DND-41 (cell line): Measurements from ENCODE around the gene PTGER1.

Experiments
- CTCF ChIP-seq: IDR thresholded peaks from 2 replicates; pipeline ENCODE4 v1.5.1; 2012; ENCODE audit warnings: borderline replicate concordance, low read length, moderate library complexity, mild to moderate bottlenecking; ENCODE audit not compliant: poor library complexity, severe bottlenecking; ENCODE audit errors: extremely low read depth
- EZH2 ChIP-seq: IDR thresholded peaks from 3 replicates; pipeline ENCODE4 v1.6.1; 2012; ENCODE audit warnings: borderline replicate concordance, low read depth, mild to moderate bottlenecking, moderate library complexity, low read length, inconsistent platforms; ENCODE audit not compliant: severe bottlenecking

- no peak for TF ChIP-seq EZH2
- no peak for TF ChIP-seq CTCF
Observed at GRCh38 chr19:14482172-14482941, 7.2 kb upstream of the PTGER1 start.
